Upper lobe of left lung (tissue), 6 donors: ENCODE data around the gene PRKN. TPM values are rescaled to one million over a fixed set of nuclear protein-coding genes. Genes with fewer than 3 reads are reported as not detected.

Experiments
- ATAC-seq, 2 donors: fragments of 200-7000 bp; cut with Tn5 transposase; one replicate each; pipeline ENCODE4 v1.9.1; 2022; ENCODE audit warnings: mild to moderate bottlenecking in 2 of 2, moderate library complexity in 2 of 2; ENCODE audit not compliant: low FRiP score in 2 of 2
- DNase-seq, 2 donors: peaks; one replicate each; pipeline ENCODE4 v3.0.0-alpha.2; 2019 to 2020
- H3K27ac ChIP-seq, 4 donors: fragments of 200-600 bp; sonication (generic); one replicate each; pipeline ENCODE4 v1.5.1; 2016 to 2019
- H3K27me3 ChIP-seq, 4 donors: fragments of 200-600 bp; sonication (generic); one replicate each; pipeline ENCODE4 v1.5.1; 2017 to 2019
- H3K36me3 ChIP-seq, 4 donors: fragments of 200-600 bp; sonication (generic); one replicate each; pipeline ENCODE4 v1.5.1; 2016 to 2019
- H3K4me1 ChIP-seq, 4 donors: fragments of 200-600 bp; sonication (generic); one replicate each; pipeline ENCODE4 v1.5.1; 2018 to 2019
- H3K4me3 ChIP-seq, 4 donors: fragments of 200-600 bp; sonication (generic); one replicate each; pipeline ENCODE4 v1.5.1; 2017 to 2019; ENCODE audit warnings: mild to moderate bottlenecking in 2 of 4, moderate library complexity in 1 of 4
- H3K9me3 ChIP-seq, 4 donors: fragments of 200-600 bp; sonication (generic); one replicate each; pipeline ENCODE4 v1.5.1; 2018 to 2019
- EP300 ChIP-seq, 4 donors: sonication (generic); formaldehyde crosslinking; IDR thresholded peaks; one replicate each; pipeline ENCODE4 v1.5.1; 2017; ENCODE audit warnings: antibody characterized with exemption in 4 of 4, control low read depth in 2 of 4
- POLR2A ChIP-seq, 4 donors: fragments of 450-650 bp; IDR thresholded peaks; one replicate each; pipeline ENCODE4 v1.5.1; 2016 to 2017; ENCODE audit warnings: antibody characterized with exemption in 4 of 4, mild to moderate bottlenecking in 2 of 4
- POLR2AphosphoS5 ChIP-seq, 2 donors: sonication (generic); formaldehyde crosslinking; IDR thresholded peaks; one replicate each; pipeline ENCODE4 v1.5.1; 2017; ENCODE audit warnings: antibody characterized with exemption in 2 of 2
- WGBS, 2 donors: methylation state at CpG; one replicate each; pipeline ENCODE4 v1.1.5; 2017 to 2018; 5-methylcytosine and 5-hydroxymethylcytosine counted together
- total RNA-seq, 6 donors: library from RNA; depleted of rRNA in 4 of 6; stranded (reverse); fragments of >200 nt in 4 of 6; gene quantifications; one replicate each; pipeline versions ENCODE4 v1.1.0 to v1.2.1, GENCODE V29; 2016 to 2021
- TF ChIP-seq, protein P1 (sequence below), 6 experiments: fragments of 450-650 bp in 4 of 6; fragments of 200-600 bp in 2 of 6; sonication (generic) in 2 of 6; IDR thresholded peaks; one replicate each; pipeline ENCODE4 v1.5.1; 2016 to 2019; ENCODE audit warnings: antibody characterized with exemption in 6 of 6
- donor health status: DM: no; HTN: no; CAD: no; lungs with moderate emphysema.
- donor health status: DM: no; HTN: yes; CAD: no; lungs with severe emphysema.

The PRKN gene
- total RNA-seq, 6 donors from 2014 or later = 2.7 to 29.3 (median 5.5) TPM

- WGBS, 2 donors = 86 to 96% methylated on average over 8 of the region's 8 CpGs
- no peaks in the 10 kb centered on the region for H3K27me3 ChIP-seq
- H3K9me3 ChIP-seq = no peaks in the 10 kb centered on the region
- no peak overlapping the region for H3K4me3 ChIP-seq
- DNase-seq (no peak), ATAC-seq (no peak)
- H3K27ac ChIP-seq = no peak overlapping the region
- TF ChIP-seq EP300 (IDR thresholded peaks at IDR 0.05) (no peak), POLR2A (IDR thresholded peaks at IDR 0.05) (no peak), POLR2AphosphoS5 (IDR thresholded peaks at IDR 0.05) (no peak)
- TF ChIP-seq, protein P1, sequence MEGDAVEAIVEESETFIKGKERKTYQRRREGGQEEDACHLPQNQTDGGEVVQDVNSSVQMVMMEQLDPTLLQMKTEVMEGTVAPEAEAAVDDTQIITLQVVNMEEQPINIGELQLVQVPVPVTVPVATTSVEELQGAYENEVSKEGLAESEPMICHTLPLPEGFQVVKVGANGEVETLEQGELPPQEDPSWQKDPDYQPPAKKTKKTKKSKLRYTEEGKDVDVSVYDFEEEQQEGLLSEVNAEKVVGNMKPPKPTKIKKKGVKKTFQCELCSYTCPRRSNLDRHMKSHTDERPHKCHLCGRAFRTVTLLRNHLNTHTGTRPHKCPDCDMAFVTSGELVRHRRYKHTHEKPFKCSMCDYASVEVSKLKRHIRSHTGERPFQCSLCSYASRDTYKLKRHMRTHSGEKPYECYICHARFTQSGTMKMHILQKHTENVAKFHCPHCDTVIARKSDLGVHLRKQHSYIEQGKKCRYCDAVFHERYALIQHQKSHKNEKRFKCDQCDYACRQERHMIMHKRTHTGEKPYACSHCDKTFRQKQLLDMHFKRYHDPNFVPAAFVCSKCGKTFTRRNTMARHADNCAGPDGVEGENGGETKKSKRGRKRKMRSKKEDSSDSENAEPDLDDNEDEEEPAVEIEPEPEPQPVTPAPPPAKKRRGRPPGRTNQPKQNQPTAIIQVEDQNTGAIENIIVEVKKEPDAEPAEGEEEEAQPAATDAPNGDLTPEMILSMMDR (IDR thresholded peaks at IDR 0.05) = no peak
- no peaks in the 10 kb centered on the region for H3K4me1 ChIP-seq
- H3K36me3 ChIP-seq = no peaks in the 10 kb centered on the region
Measured at GRCh38 chr6:162026031-162026430, 701.5 kb downstream of the PRKN start.

DNA sequence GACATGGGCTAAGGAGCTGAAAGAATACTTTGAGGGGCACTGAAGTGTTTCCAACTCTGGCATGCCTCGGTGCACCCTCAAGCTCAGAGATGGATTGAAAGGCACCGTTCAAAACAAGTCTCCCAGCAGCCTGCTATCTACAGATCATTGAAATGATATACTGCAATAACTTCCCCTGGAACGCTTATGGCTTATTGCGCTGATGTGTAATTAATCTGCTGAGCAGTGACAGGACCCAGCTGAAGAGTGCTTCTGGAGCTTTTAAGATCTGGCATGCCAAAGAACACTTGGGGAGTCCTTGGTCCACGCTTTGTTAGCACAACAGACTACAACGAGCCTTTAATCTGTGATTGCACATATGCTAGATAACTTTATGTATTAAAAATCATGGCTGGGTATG, 708.2 kb downstream of the PRKN start:
- no peaks in the 10 kb centered on the region for H3K9me3 ChIP-seq
- TF ChIP-seq POLR2A (IDR thresholded peaks at IDR 0.05) (no peak), POLR2AphosphoS5 (IDR thresholded peaks at IDR 0.05) (no peak), EP300 (IDR thresholded peaks at IDR 0.05) (no peak)
- TF ChIP-seq, protein P1 (IDR thresholded peaks at IDR 0.05) = no peak
- DNase-seq = no peak
- H3K4me3 ChIP-seq = no peak overlapping the region
- no peak overlapping the region for H3K27ac ChIP-seq
- H3K36me3 ChIP-seq = no peaks in the 10 kb centered on the region
- H3K27me3 ChIP-seq = no peaks in the 10 kb centered on the region
- no peak for ATAC-seq
- WGBS, 2 donors = 23 to 25% methylated on average over 6 of the region's 6 CpGs
- no peaks in the 10 kb centered on the region for H3K4me1 ChIP-seq

- Histone ChIP-seq H3K4me1 (no peaks in the 10 kb centered on the region), H3K27ac (no peak overlapping the region), H3K4me3 (no peak overlapping the region), H3K36me3 (no peaks in the 10 kb centered on the region), H3K9me3 (peaks cover 0 to 5% (median 0%) of the 10 kb centered on the region in 4 donors), H3K27me3 (no peaks in the 10 kb centered on the region)
- TF ChIP-seq EP300 (IDR thresholded peaks at IDR 0.05) (no peak), POLR2AphosphoS5 (IDR thresholded peaks at IDR 0.05) (no peak), POLR2A (IDR thresholded peaks at IDR 0.05) (no peak)
- TF ChIP-seq, protein P1 (IDR thresholded peaks at IDR 0.05) = no peak
- no peak for DNase-seq
- ATAC-seq = no peak
- WGBS, 2 donors = 81 to 85% methylated on average over 5 of the region's 5 CpGs
Measured at GRCh38 chr6:162017536-162017935, 710.0 kb downstream of the PRKN start.

- H3K27me3 ChIP-seq = no peaks in the 10 kb centered on the region
- H3K4me1 ChIP-seq = no peaks in the 10 kb centered on the region
- TF ChIP-seq POLR2AphosphoS5 (IDR thresholded peaks at IDR 0.05) (no peak), EP300 (IDR thresholded peaks at IDR 0.05) (no peak), POLR2A (IDR thresholded peaks at IDR 0.05) (no peak)
- TF ChIP-seq, protein P1 (IDR thresholded peaks at IDR 0.05) = no peak
- no peaks in the 10 kb centered on the region for H3K36me3 ChIP-seq
- no peak for DNase-seq
- ATAC-seq = peak in 1 of 2 donors; percentile 32
- WGBS, 2 donors = 81 to 82% methylated on average over 12 to 13 of the region's 13 CpGs
- H3K27ac ChIP-seq = no peak overlapping the region
- H3K9me3 ChIP-seq = peaks cover 0 to 5% (median 0%) of the 10 kb centered on the region in 4 donors
- no peak overlapping the region for H3K4me3 ChIP-seq
Measured at GRCh38 chr6:162014069-162014811, 713.3 kb downstream of the PRKN start.

DNA sequence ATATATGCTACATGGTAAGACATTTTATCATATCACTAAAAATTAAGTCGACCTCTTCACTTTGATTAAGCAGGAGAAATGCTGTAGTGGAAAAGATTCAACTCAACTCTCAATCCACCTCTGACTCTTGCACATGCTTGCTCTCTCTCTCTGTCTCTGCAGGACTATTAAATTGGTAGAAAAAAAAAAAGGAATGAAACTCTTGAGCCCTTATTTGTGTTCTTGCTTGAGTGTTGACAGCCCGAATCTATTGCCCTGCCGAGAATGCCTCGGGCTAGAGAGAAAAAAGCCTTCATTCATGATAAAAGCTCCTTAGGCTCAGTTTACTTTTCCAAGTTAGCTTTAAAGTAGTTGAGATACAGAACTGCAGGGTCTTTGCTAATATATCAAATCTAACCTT, 722.2 kb downstream of the PRKN start:
- TF ChIP-seq POLR2A (IDR thresholded peaks at IDR 0.05) = no peak
- no peak for DNase-seq
- ATAC-seq = no peak
- 43 to 45% methylated on average over 4 of the region's 4 CpGs for WGBS, 2 donors
- Histone ChIP-seq H3K9me3 (no peaks in the 10 kb centered on the region), H3K27me3 (no peaks in the 10 kb centered on the region), H3K36me3 (no peaks in the 10 kb centered on the region), H3K27ac (no peak overlapping the region), H3K4me3 (no peak overlapping the region), H3K4me1 (no peaks in the 10 kb centered on the region)
